ENCODE measurements around the gene GOLGA6B. TPM values are rescaled to one million over a fixed set of nuclear protein-coding genes. Genes with fewer than 3 reads are reported as not detected.
"Not testable (repeated sequence)": the region's sequence is repeated elsewhere in the genome, so short reads cannot be mapped to it uniquely, and the experiment has no call there.

The GOLGA6B gene
- total and polyA plus RNA-seq, 2 of the 4 experiments (the other 2 are of a cell fraction): not detected

DNA sequence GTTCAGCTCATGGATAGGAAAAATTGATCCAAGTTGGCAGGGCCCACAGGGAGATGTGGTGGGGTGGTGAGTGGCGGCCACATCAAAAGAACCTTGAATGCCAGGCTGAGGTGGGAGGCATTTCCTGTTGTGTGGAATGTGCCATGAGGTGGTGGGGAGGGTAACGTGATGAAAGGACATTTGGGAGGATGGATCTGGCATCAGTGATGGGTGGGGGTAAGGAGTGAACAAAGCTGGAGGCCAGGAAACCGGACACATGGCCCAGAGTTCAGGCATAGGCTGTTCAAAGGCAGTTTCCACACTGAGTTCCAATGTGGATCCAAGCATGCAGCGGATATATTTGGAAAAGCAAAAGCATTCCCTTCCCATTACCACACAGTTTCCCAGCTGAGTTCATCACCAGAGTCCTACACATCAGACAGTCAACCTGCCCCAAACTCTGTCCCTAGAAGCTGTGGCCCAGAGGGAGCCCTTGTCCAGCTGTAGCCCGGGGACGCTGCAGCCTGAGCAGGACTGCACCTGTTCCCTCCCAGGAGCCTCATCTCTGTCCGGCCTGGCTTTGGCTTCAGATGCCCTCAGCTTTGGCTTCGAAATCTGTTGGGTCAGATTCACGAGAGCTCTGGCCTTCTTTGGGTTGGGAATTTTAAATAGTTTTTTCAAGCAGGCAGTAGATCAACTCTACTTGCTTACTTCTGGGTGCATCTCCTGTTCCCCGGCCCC, 37.8 kb upstream of the GOLGA6B start:
- Histone ChIP-seq H3K27me3 (ENCODE audit: control insufficient read depth, insufficient read depth, low read length) (peaks cover 4% of the 10 kb centered on the region; the same call in 1 of the 2 replicates), H3K4me2 (ENCODE audit: low read depth, low read length) (no peak overlapping the region), H3K27ac (ENCODE audit: insufficient read depth, low read length) (no peak overlapping the region), H3K9ac (ENCODE audit: low read depth, low read length) (no peak overlapping the region), H2BK20ac (ENCODE audit: low read depth, low read length) (no peak overlapping the region), H3K18ac (ENCODE audit: low read depth, low read length) (no peak overlapping the region), H3K4me3 (ENCODE audit: insufficient read depth, low read depth, low read length) (no peak overlapping the region), H2BK5ac (ENCODE audit: low read depth, low read length, poor library complexity, severe bottlenecking) (no peak overlapping the region), H3K56ac (ENCODE audit: extremely low read depth, insufficient read depth, low read length) (no peak overlapping the region), H4K8ac (ENCODE audit: low read depth in 2 of 2, low read length in 2 of 2) (no peak overlapping the region), H3K4me1 (ENCODE audit: control insufficient read depth, insufficient read depth, low read length) (no peaks in the 10 kb centered on the region), H4K5ac (ENCODE audit: low read depth, low read length) (no peak overlapping the region), H2AFZ (replicated peaks; ENCODE audit: low read length, poor library complexity) (no peak overlapping the region), H3K9me3 (ENCODE audit: control insufficient read depth, insufficient read depth, low read length) (no peaks in the 10 kb centered on the region), H4K20me1 (ENCODE audit: insufficient read depth, low read length) (no peaks in the 10 kb centered on the region), H3K4ac (ENCODE audit: low read depth, low read length) (no peak overlapping the region), H3K36me3 (ENCODE audit: control insufficient read depth, insufficient read depth, low read length) (no peaks in the 10 kb centered on the region), H2BK15ac (ENCODE audit: low read depth, low read length) (no peak overlapping the region), H3K14ac (replicated peaks; ENCODE audit: low read depth, low read length) (no peak overlapping the region), H3K9me1 (ENCODE audit: insufficient read depth, low read length) (no peaks in the 10 kb centered on the region), H3K23ac (ENCODE audit: low read depth, low read length) (no peak overlapping the region; the same call in 1 of the 2 replicates), H2AK9ac (replicated peaks; ENCODE audit: low read depth, low read length, poor library complexity) (no peak overlapping the region), H2BK120ac (ENCODE audit: low read depth, low read length) (no peak overlapping the region), H4K91ac (ENCODE audit: insufficient read depth, low read depth, low read length) (no peak overlapping the region), H3K79me1 (ENCODE audit: low read depth in 1 of 2, low read length in 2 of 2) (no peaks in the 10 kb centered on the region), H2AK5ac (ENCODE audit: low read depth, low read length) (no peak overlapping the region)
- CTCF ChIA-PET: no interaction called here
- BruUV-seq (replicated peaks): no TSS peak
- WGBS, 2 experiments (ENCODE audit: extremely low coverage in 2 of 2, insufficient read length in 1 of 2): 59% methylated on average over 3 of the region's 10 CpGs; no CpG with 5 or more reads in 1 of the 2 experiments
- in situ Hi-C loops (cut with MboI; ENCODE audit: low sequenced_read_pairs) (loop anchor here (10.0 kb wide), 1 partner anchor 58 kb away; no protein-coding TSS in a partner anchor), intact Hi-C loops (cut with micrococcal nuclease) (no loop called here), dilution Hi-C loops (cut with HindIII; ENCODE audit: low sequenced_read_pairs, unreplicated experiment) (no loop called here)
- TF ChIP-seq MXI1 (IDR thresholded peaks at IDR 0.05; ENCODE audit: borderline replicate concordance, low read depth, low read length) (no peak), RFX5 (IDR thresholded peaks at IDR 0.05; ENCODE audit: low read depth, low read length) (no peak), NFE2L2 (IDR thresholded peaks at IDR 0.05; ENCODE audit: low read depth, low read length) (no peak)
- POLR2A ChIA-PET (ENCODE audit: unreplicated experiment): no interaction called here
- ATAC-seq (ENCODE audit: low read depth) (no peak), DNase-seq (no peak)

DNA sequence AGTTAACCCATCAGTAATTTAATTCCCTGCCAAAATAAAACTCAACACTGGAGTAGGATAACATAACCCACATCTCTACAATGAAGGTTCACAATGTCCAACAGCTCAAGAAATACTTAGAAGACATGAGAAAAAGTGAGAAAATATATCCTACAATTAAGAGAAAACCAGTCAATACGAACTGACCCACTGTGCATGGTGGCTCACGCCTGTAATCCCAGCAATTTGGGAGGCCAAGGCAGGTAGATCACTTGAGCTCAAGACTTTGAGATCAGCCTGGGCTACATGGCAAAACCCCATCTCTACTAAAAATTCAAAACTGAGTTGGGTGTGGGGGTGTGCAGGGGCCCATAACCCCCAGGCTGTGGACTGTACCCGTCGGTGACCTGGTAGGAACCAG, 30.6 kb upstream of the GOLGA6B start:
- H3K4ac ChIP-seq (ENCODE audit: low read depth, low read length); H2AK5ac ChIP-seq (ENCODE audit: low read depth, low read length); H3K4me2 ChIP-seq (ENCODE audit: low read depth, low read length); H3K36me3 ChIP-seq (ENCODE audit: control insufficient read depth, insufficient read depth, low read length); H3K56ac ChIP-seq (ENCODE audit: extremely low read depth, insufficient read depth, low read length); POLR2A ChIA-PET (ENCODE audit: unreplicated experiment); dilution Hi-C loops (cut with HindIII; ENCODE audit: low sequenced_read_pairs, unreplicated experiment); H3K14ac ChIP-seq (replicated peaks; ENCODE audit: low read depth, low read length); H2BK20ac ChIP-seq (ENCODE audit: low read depth, low read length); DNase-seq; H3K9me1 ChIP-seq (ENCODE audit: insufficient read depth, low read length); H3K27ac ChIP-seq (ENCODE audit: insufficient read depth, low read length); H3K4me3 ChIP-seq (ENCODE audit: insufficient read depth, low read depth, low read length); H2AFZ ChIP-seq (replicated peaks; ENCODE audit: low read length, poor library complexity); intact Hi-C loops (cut with micrococcal nuclease); in situ Hi-C loops (cut with MboI; ENCODE audit: low sequenced_read_pairs); H2BK15ac ChIP-seq (ENCODE audit: low read depth, low read length); H2BK120ac ChIP-seq (ENCODE audit: low read depth, low read length); ATAC-seq (ENCODE audit: low read depth); H4K91ac ChIP-seq (ENCODE audit: insufficient read depth, low read depth, low read length); H3K23ac ChIP-seq (ENCODE audit: low read depth, low read length); H3K9me3 ChIP-seq (ENCODE audit: control insufficient read depth, insufficient read depth, low read length); H2AK9ac ChIP-seq (replicated peaks; ENCODE audit: low read depth, low read length, poor library complexity); H3K27me3 ChIP-seq (ENCODE audit: control insufficient read depth, insufficient read depth, low read length); H3K79me1 ChIP-seq (ENCODE audit: low read depth in 1 of 2, low read length in 2 of 2); H3K4me1 ChIP-seq (ENCODE audit: control insufficient read depth, insufficient read depth, low read length); H4K8ac ChIP-seq (ENCODE audit: low read depth in 2 of 2, low read length in 2 of 2); BruUV-seq (replicated peaks); H2BK5ac ChIP-seq (ENCODE audit: low read depth, low read length, poor library complexity, severe bottlenecking); H3K18ac ChIP-seq (ENCODE audit: low read depth, low read length); H4K5ac ChIP-seq (ENCODE audit: low read depth, low read length); H3K9ac ChIP-seq (ENCODE audit: low read depth, low read length); H4K20me1 ChIP-seq (ENCODE audit: insufficient read depth, low read length): not testable (repeated sequence)
- CTCF ChIA-PET: interaction anchor here (1.1 kb wide), 1 partner anchor 24 kb away, joined by 7 read pairs; no protein-coding TSS in a partner anchor
- no CpG with 5 or more reads among the region's 4 CpGs for WGBS, 2 experiments (ENCODE audit: extremely low coverage in 2 of 2, insufficient read length in 1 of 2)

All from IMR-90 (cell line).